NCI-H2227 (cell line): Measurements from ENCODE around the gene BTBD17.
A peak's percentile ranks its signal among the peaks of the same experiment; 100 is the strongest.

Experiments
- DNase-seq: peaks from one replicate; lab custom pipeline; 2025; ENCODE audit not compliant: unreplicated experiment; lab: John Stamatoyannopoulos, UW

The BTBD17 gene

GRCh38 chr17:74389084-74389753 is 27.6 kb upstream of the BTBD17 start:
- no peak for DNase-seq

GRCh38 chr17:74387365-74388218 is 25.9 kb upstream of the BTBD17 start:
- no peak for DNase-seq

- no peak for DNase-seq
These were observed 24.7 kb upstream of the BTBD17 start for GRCh38 chr17:74386386-74386785.

- no peak for DNase-seq
These were observed 23.5 kb upstream of the BTBD17 start for GRCh38 chr17:74385201-74385600.

GRCh38 chr17:74383141-74383540 is 21.5 kb upstream of the BTBD17 start:
- no peak for DNase-seq

GRCh38 chr17:74380959-74381808 is 19.5 kb upstream of the BTBD17 start:
- DNase-seq, result no peak

- peak; percentile 68 for DNase-seq
These were observed 18.7 kb upstream of the BTBD17 start for GRCh38 chr17:74380086-74380958.

GRCh38 chr17:74379495-74380085 is 17.9 kb upstream of the BTBD17 start:
- DNase-seq, result peak; percentile 91

- DNase-seq, result no peak
These were observed 13.2 kb upstream of the BTBD17 start for GRCh38 chr17:74374858-74375257.

- DNase-seq, result peak; percentile 18
These were observed 12.4 kb upstream of the BTBD17 start for GRCh38 chr17:74373838-74374606.

GRCh38 chr17:74372426-74372825 is 10.8 kb upstream of the BTBD17 start:
- no peak for DNase-seq

GRCh38 chr17:74371653-74372147 is 10.0 kb upstream of the BTBD17 start:
- DNase-seq, result no peak

- DNase-seq, result no peak
These were observed 8.2 kb upstream of the BTBD17 start for GRCh38 chr17:74369665-74370490.

GRCh38 chr17:74369221-74369620 is 7.6 kb upstream of the BTBD17 start:
- peak; percentile 46 for DNase-seq

- peak; percentile 82 for DNase-seq
These were observed 6.8 kb upstream of the BTBD17 start for GRCh38 chr17:74368341-74369081.

GRCh38 chr17:74367206-74367605 is 5.5 kb upstream of the BTBD17 start, which contains the start of gene GPR142:
Gene GPR142 (plus strand): TSS chr17:74367506. CDS start chr17:74369541, 2,035 bp downstream.
- no peak for DNase-seq

GRCh38 chr17:74362810-74363498 is 1.3 kb upstream of the BTBD17 start:
- peak; percentile 15 for DNase-seq
